ENCODE results near the gene ZNF232. TPM values are rescaled to one million over a fixed set of nuclear protein-coding genes. Genes with fewer than 3 reads are reported as not detected.

The ZNF232 gene
- total and polyA plus RNA-seq, 2 donors (not counting 1 experiment from before 2014, with no cell fraction given) = 9.9 to 17.4 TPM

GRCh38 chr17:5092218-5093010, 19.3 kb downstream of the ZNF232 start:
- H3K4me2 ChIP-seq (replicated peaks; ENCODE audit: low read depth, low read length, poor library complexity, severe bottlenecking) = no peak overlapping the region
- DNase-seq = no peak
- peaks cover 0 to 2% (median 0%) of the 10 kb centered on the region in 4 experiments for H3K27me3 ChIP-seq (replicated peaks in 1 of 4; ENCODE audit: control extremely low read depth in 1 of 4, control insufficient read depth in 3 of 4, insufficient read depth in 4 of 4, low read length in 3 of 4)
- H4K20me1 ChIP-seq (ENCODE audit: control insufficient read depth, insufficient read depth, low read length, poor library complexity, severe bottlenecking) = no peaks in the 10 kb centered on the region
- Mint-ChIP-seq H3K4me1 (peaks cover 11% of the 10 kb centered on the region), H3K27me3 (no peaks in the 10 kb centered on the region), H3K4me3 (no peak overlapping the region), H3K27ac (no peak overlapping the region), H3K9me3 (ENCODE audit: insufficient read depth) (peaks cover 22% of the 10 kb centered on the region)
- ChIA-PET CTCF (interaction anchor here (0.7 to 1.1 kb wide), 2 partner anchors 106 to 403 kb away, joined by 3 to 4 read pairs; no protein-coding TSS in a partner anchor), POLR2A (interaction anchor here (0.5 to 0.9 kb wide), 2 partner anchors 12 to 948 kb away, joined by 4 read pairs; no protein-coding TSS in a partner anchor)
- no CpG with 5 or more reads among the region's 6 CpGs for WGBS (ENCODE audit: insufficient coverage)
- H3K36me3 ChIP-seq (replicated peaks in 1 of 2; ENCODE audit: control extremely low read depth in 1 of 2, control insufficient read depth in 1 of 2, extremely low read depth in 1 of 2, insufficient read depth in 2 of 2, low read length in 1 of 2) = peaks cover 3 to 48% of the 10 kb centered on the region in 2 experiments
- peaks cover 27% of the 10 kb centered on the region for H3K79me2 ChIP-seq (ENCODE audit: control insufficient read depth, insufficient read depth, low read length)
- H3K27ac ChIP-seq (ENCODE audit: low read length in 2 of 2) = no peak overlapping the region
- ATAC-seq (ENCODE audit: low read depth) = no peak
- TF ChIP-seq EZH2 (IDR thresholded peaks at IDR 0.05; ENCODE audit: borderline replicate concordance, insufficient read depth, low read depth, low read length, poor library complexity, severe bottlenecking) = no peak
- TF ChIP-seq, protein P1, sequence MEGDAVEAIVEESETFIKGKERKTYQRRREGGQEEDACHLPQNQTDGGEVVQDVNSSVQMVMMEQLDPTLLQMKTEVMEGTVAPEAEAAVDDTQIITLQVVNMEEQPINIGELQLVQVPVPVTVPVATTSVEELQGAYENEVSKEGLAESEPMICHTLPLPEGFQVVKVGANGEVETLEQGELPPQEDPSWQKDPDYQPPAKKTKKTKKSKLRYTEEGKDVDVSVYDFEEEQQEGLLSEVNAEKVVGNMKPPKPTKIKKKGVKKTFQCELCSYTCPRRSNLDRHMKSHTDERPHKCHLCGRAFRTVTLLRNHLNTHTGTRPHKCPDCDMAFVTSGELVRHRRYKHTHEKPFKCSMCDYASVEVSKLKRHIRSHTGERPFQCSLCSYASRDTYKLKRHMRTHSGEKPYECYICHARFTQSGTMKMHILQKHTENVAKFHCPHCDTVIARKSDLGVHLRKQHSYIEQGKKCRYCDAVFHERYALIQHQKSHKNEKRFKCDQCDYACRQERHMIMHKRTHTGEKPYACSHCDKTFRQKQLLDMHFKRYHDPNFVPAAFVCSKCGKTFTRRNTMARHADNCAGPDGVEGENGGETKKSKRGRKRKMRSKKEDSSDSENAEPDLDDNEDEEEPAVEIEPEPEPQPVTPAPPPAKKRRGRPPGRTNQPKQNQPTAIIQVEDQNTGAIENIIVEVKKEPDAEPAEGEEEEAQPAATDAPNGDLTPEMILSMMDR (IDR thresholded peaks at IDR 0.05) = no peak
- H3K9ac ChIP-seq (ENCODE audit: low read length) = no peak overlapping the region
- H3K9me3 ChIP-seq (ENCODE audit: control extremely low read depth in 1 of 3, control insufficient read depth in 2 of 3, insufficient read depth in 1 of 3, low read length in 2 of 3) = peaks cover 15 to 90% (median 57%) of the 10 kb centered on the region in 3 donors
- H3K4me1 ChIP-seq (ENCODE audit: control insufficient read depth in 2 of 2, insufficient read depth in 2 of 2, low read length in 2 of 2) = peaks cover 4 to 12% of the 10 kb centered on the region in 2 donors
- intact Hi-C loops (cut with micrococcal nuclease) = no loop called here
- no peak overlapping the region for H2AFZ ChIP-seq (ENCODE audit: insufficient read depth, low read depth, low read length, poor library complexity, severe bottlenecking)
- H3K4me3 ChIP-seq (ENCODE audit: control extremely low read depth in 1 of 5, extremely low read depth in 1 of 5, insufficient read depth in 1 of 5, low read depth in 2 of 5, low read length in 4 of 5) = no peak overlapping the region

GRCh38 chr17:5080591-5080990, 31.1 kb downstream of the ZNF232 start:
- H3K27ac ChIP-seq (ENCODE audit: low read length in 2 of 2) = no peak overlapping the region
- intact Hi-C loops (cut with micrococcal nuclease) = no loop called here
- H3K79me2 ChIP-seq (ENCODE audit: control insufficient read depth, insufficient read depth, low read length) = peaks cover 55% of the 10 kb centered on the region
- peaks cover 8 to 21% of the 10 kb centered on the region in 2 donors for H3K4me1 ChIP-seq (ENCODE audit: control insufficient read depth in 2 of 2, insufficient read depth in 2 of 2, low read length in 2 of 2)
- H3K27me3 ChIP-seq (replicated peaks in 1 of 4; ENCODE audit: control extremely low read depth in 1 of 4, control insufficient read depth in 3 of 4, insufficient read depth in 4 of 4, low read length in 3 of 4) = no peaks in the 10 kb centered on the region
- ATAC-seq (ENCODE audit: low read depth) (no peak), DNase-seq (no peak)
- no peak overlapping the region for H3K4me3 Mint-ChIP-seq
- no peaks in the 10 kb centered on the region for H4K20me1 ChIP-seq (ENCODE audit: control insufficient read depth, insufficient read depth, low read length, poor library complexity, severe bottlenecking)
- no peaks in the 10 kb centered on the region for H3K27me3 Mint-ChIP-seq
- H3K9ac ChIP-seq (ENCODE audit: low read length) = no peak overlapping the region
- POLR2A ChIA-PET = interaction anchor here (0.7 to 1.1 kb wide), 2 partner anchors 12 to 31 kb away, joined by 4 to 5 read pairs; no protein-coding TSS in a partner anchor
- no peak overlapping the region for H3K27ac Mint-ChIP-seq
- H3K36me3 ChIP-seq (replicated peaks in 1 of 2; ENCODE audit: control extremely low read depth in 1 of 2, control insufficient read depth in 1 of 2, extremely low read depth in 1 of 2, insufficient read depth in 2 of 2, low read length in 1 of 2) = peaks cover 0 to 7% of the 10 kb centered on the region in 2 experiments
- WGBS (ENCODE audit: insufficient coverage) = 100% methylated on average over 2 of the region's 3 CpGs
- H2AFZ ChIP-seq (ENCODE audit: insufficient read depth, low read depth, low read length, poor library complexity, severe bottlenecking) = no peak overlapping the region
- H3K4me1 Mint-ChIP-seq = peaks cover 32% of the 10 kb centered on the region
- no peak overlapping the region for H3K4me3 ChIP-seq (ENCODE audit: control extremely low read depth in 1 of 5, extremely low read depth in 1 of 5, insufficient read depth in 1 of 5, low read depth in 2 of 5, low read length in 4 of 5)
- no peak for TF ChIP-seq EZH2 (IDR thresholded peaks at IDR 0.05; ENCODE audit: borderline replicate concordance, insufficient read depth, low read depth, low read length, poor library complexity, severe bottlenecking)
- TF ChIP-seq, protein P1 (IDR thresholded peaks at IDR 0.05) = no peak
- peaks cover 2 to 28% (median 6%) of the 10 kb centered on the region in 3 donors for H3K9me3 ChIP-seq (ENCODE audit: control extremely low read depth in 1 of 3, control insufficient read depth in 2 of 3, insufficient read depth in 1 of 3, low read length in 2 of 3)
- H3K4me2 ChIP-seq (replicated peaks; ENCODE audit: low read depth, low read length, poor library complexity, severe bottlenecking) = no peak overlapping the region
- CTCF ChIA-PET = interaction anchor here (1.1 to 3.4 kb wide), 2 partner anchors 16 to 359 kb away, joined by 3 to 12 read pairs; partner anchors contain the start of gene C1QBP
- peaks cover 7% of the 10 kb centered on the region for H3K9me3 Mint-ChIP-seq (ENCODE audit: insufficient read depth)

All from B cell (primary cell).